Ascending aorta (tissue), 2 donors: ENCODE results near the gene MIEF2. TPM values are rescaled to one million over a fixed set of nuclear protein-coding genes. Genes with fewer than 3 reads are reported as not detected.

Source experiments
- DNase-seq, 2 donors: peaks; one replicate each; pipeline ENCODE4 v3.0.0-alpha.2; 2019; ENCODE audit warnings: low spot score in 2 of 2
- H3K27ac ChIP-seq, 2 donors: fragments of 200-600 bp; sonication (generic); one replicate each; pipeline ENCODE4 v1.5.1; 2016 to 2017; ENCODE audit warnings: mild to moderate bottlenecking in 1 of 2
- H3K27me3 ChIP-seq: fragments of 200-600 bp; sonication (generic); one replicate; pipeline ENCODE4 v1.5.1; 2017
- H3K36me3 ChIP-seq, 2 donors: fragments of 200-600 bp; sonication (generic); one replicate each; pipeline ENCODE4 v1.5.1; 2016
- H3K4me1 ChIP-seq, 2 donors: fragments of 200-600 bp; sonication (generic); one replicate each; pipeline ENCODE4 v1.5.1; 2016 to 2017; ENCODE audit warnings: mild to moderate bottlenecking in 1 of 2
- H3K4me3 ChIP-seq, 2 donors: fragments of 200-600 bp; sonication (generic); one replicate each; pipeline ENCODE4 v1.5.1; 2016 to 2017; ENCODE audit warnings: mild to moderate bottlenecking in 1 of 2
- H3K9me3 ChIP-seq, 2 donors: fragments of 200-600 bp; sonication (generic); one replicate each; pipeline ENCODE4 v1.5.1; 2016
- intact Hi-C: fragments of 100-400 bp; cut with DNase I; formaldehyde crosslinking; loops from one replicate; pipeline ENCODE4 v1.15.1; 2023
- total RNA-seq: library from RNA; depleted of rRNA; stranded (reverse); fragments of >200 nt; gene quantifications from one replicate; pipeline ENCODE4 v1.1.0, GENCODE V29; 2016
- TF ChIP-seq, protein P1 (sequence below), 3 experiments: fragments of 200-600 bp in 2 of 3; fragments of 450-650 bp in 1 of 3; sonication (generic) in 2 of 3; IDR thresholded peaks; one replicate each; pipeline ENCODE4 v1.5.1; 2016 to 2019; ENCODE audit warnings: antibody characterized with exemption in 3 of 3, mild to moderate bottlenecking in 1 of 3, moderate library complexity in 1 of 3

The MIEF2 gene
- total RNA-seq, 1 donor from 2014 or later: 18.5 TPM

GRCh38 chr17:18253947-18254821, 6.3 kb upstream of the MIEF2 start:
- Histone ChIP-seq H3K27ac (no peak overlapping the region), H3K4me1 (peaks cover 14 to 15% of the 10 kb centered on the region in 2 donors), H3K36me3 (peaks cover 72 to 73% of the 10 kb centered on the region in 2 donors), H3K4me3 (no peak overlapping the region), H3K9me3 (no peaks in the 10 kb centered on the region), H3K27me3 (no peaks in the 10 kb centered on the region)
- intact Hi-C loops: no loop called here
- TF ChIP-seq, protein P1, sequence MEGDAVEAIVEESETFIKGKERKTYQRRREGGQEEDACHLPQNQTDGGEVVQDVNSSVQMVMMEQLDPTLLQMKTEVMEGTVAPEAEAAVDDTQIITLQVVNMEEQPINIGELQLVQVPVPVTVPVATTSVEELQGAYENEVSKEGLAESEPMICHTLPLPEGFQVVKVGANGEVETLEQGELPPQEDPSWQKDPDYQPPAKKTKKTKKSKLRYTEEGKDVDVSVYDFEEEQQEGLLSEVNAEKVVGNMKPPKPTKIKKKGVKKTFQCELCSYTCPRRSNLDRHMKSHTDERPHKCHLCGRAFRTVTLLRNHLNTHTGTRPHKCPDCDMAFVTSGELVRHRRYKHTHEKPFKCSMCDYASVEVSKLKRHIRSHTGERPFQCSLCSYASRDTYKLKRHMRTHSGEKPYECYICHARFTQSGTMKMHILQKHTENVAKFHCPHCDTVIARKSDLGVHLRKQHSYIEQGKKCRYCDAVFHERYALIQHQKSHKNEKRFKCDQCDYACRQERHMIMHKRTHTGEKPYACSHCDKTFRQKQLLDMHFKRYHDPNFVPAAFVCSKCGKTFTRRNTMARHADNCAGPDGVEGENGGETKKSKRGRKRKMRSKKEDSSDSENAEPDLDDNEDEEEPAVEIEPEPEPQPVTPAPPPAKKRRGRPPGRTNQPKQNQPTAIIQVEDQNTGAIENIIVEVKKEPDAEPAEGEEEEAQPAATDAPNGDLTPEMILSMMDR (IDR thresholded peaks at IDR 0.05): no peak
- DNase-seq: no peak

- intact Hi-C loops: loop anchor here (5.0 kb wide), 1 partner anchor 38 kb away; no protein-coding TSS in a partner anchor
- peaks cover 64 to 65% of the 10 kb centered on the region in 2 donors for H3K36me3 ChIP-seq
Measured at GRCh38 chr17:18254888-18255649, 5.4 kb upstream of the MIEF2 start.

GRCh38 chr17:18256351-18256750, 4.1 kb upstream of the MIEF2 start:
- Histone ChIP-seq H3K4me3 (peak overlapping the region in 1 of 2 donors; percentile 83), H3K36me3 (peaks cover 52 to 53% of the 10 kb centered on the region in 2 donors)

More at GRCh38 chr17:18254888-18255649, 5.4 kb upstream of the MIEF2 start:
- Histone ChIP-seq H3K9me3 (no peaks in the 10 kb centered on the region), H3K27ac (no peak overlapping the region), H3K4me3 (no peak overlapping the region), H3K4me1 (peaks cover 15 to 20% of the 10 kb centered on the region in 2 donors), H3K27me3 (no peaks in the 10 kb centered on the region)
- TF ChIP-seq, protein P1 (IDR thresholded peaks at IDR 0.05): no peak
- no peak for DNase-seq

GRCh38 chr17:18256776-18257175, 3.7 kb upstream of the MIEF2 start:
- TF ChIP-seq, protein P1 (IDR thresholded peaks at IDR 0.05): no peak
- Histone ChIP-seq H3K36me3 (peaks cover 47 to 48% of the 10 kb centered on the region in 2 donors), H3K27ac (peak overlapping the region; percentile 4 to 96), H3K4me1 (peaks cover 20 to 30% of the 10 kb centered on the region in 2 donors), H3K4me3 (peak overlapping the region in 1 of 2 donors; percentile 83), H3K27me3 (no peaks in the 10 kb centered on the region), H3K9me3 (no peaks in the 10 kb centered on the region)
- intact Hi-C loops: loop anchor here (5.0 kb wide), 1 partner anchor 39 kb away; no protein-coding TSS in a partner anchor
- DNase-seq: no peak

More at GRCh38 chr17:18256351-18256750, 4.1 kb upstream of the MIEF2 start:
- Histone ChIP-seq H3K4me1 (peaks cover 15 to 26% of the 10 kb centered on the region in 2 donors), H3K27me3 (no peaks in the 10 kb centered on the region), H3K27ac (peak overlapping the region in 1 of 2 donors; percentile 96), H3K9me3 (no peaks in the 10 kb centered on the region)
- intact Hi-C loops: loop anchor here (5.0 kb wide), 1 partner anchor 39 kb away; no protein-coding TSS in a partner anchor
- no peak for DNase-seq
- TF ChIP-seq, protein P1 (IDR thresholded peaks at IDR 0.05): no peak

DNA sequence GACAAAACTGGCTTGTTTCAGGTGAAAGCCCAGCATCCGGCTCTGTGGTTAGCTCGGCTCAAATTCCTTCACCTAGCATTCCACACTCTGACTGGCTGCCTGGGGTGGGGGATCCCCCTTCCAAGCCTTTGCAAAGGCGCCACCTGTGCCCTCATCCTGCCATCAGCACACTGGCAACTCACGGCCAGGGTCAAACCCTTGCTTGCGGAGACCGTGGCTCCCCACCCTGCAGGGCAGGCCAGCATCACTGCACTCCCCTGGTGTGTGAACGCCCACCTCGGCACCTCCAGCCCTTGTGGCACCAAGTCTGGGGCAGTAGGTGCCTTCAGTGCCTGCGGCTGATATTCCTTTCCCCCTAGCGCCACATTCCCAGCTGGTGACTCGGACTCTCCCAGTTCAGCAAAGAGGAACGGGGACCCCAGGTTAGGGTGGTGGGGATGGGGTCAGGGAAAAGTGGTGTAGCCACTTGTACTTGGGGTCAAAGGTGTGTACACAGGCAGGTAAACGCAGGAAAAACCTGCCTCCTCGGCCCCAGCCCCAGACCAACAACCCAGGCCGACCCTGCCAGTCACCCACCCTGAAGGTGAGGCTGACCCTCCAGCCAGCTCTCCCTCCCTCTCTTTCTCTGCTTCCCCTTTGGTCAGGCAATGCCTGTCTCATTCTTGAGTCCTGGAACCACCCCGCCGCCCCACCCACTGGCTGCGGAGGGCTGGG, 3.0 kb upstream of the MIEF2 start:
- Histone ChIP-seq H3K27me3 (no peaks in the 10 kb centered on the region), H3K36me3 (peaks cover 41 to 42% of the 10 kb centered on the region in 2 donors), H3K4me3 (peak overlapping the region; percentile 83 to 97), H3K4me1 (peaks cover 22 to 37% of the 10 kb centered on the region in 2 donors), H3K27ac (peak overlapping the region; percentile 96 to 100), H3K9me3 (no peaks in the 10 kb centered on the region)
- no peak for DNase-seq
- TF ChIP-seq, protein P1 (IDR thresholded peaks at IDR 0.05): no peak
- intact Hi-C loops: loop anchor here (5.0 kb wide), 1 partner anchor 40 kb away; no protein-coding TSS in a partner anchor
